Stimulated activated CD4-positive, alpha-beta T cell treated with anti-CD3 and anti-CD28 coated beads, Interleukin-2, amount 100 ng/mL, for 24 hours (primary cell): ENCODE data around the gene COL4A2.

Experiments
- DNase-seq, 2 donors: peaks; one replicate each; pipeline ENCODE4 v3.0.0-alpha.2; 2020

The COL4A2 gene

DNA sequence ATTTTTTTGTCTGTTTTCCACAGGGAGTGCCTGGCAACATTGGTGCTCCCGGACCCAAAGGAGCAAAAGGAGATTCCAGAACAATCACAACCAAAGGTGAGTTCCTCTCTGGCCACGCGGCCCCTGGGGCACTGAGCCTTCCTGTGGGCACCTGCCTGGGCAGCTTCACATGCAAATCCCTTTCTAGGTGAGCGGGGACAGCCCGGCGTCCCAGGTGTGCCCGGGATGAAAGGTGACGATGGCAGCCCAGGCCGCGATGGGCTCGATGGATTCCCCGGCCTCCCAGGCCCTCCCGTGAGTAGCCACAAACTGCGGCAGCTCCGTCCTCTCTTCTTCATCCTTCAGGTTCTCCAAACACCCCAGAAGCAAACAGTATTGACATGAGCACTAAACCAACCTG, 155.0 kb downstream of the COL4A2 start:
- no peak for DNase-seq

GRCh38 chr13:110463156-110463555, 156.1 kb downstream of the COL4A2 start:
- no peak for DNase-seq

GRCh38 chr13:110463871-110464510, 156.9 kb downstream of the COL4A2 start:
- no peak for DNase-seq

DNA sequence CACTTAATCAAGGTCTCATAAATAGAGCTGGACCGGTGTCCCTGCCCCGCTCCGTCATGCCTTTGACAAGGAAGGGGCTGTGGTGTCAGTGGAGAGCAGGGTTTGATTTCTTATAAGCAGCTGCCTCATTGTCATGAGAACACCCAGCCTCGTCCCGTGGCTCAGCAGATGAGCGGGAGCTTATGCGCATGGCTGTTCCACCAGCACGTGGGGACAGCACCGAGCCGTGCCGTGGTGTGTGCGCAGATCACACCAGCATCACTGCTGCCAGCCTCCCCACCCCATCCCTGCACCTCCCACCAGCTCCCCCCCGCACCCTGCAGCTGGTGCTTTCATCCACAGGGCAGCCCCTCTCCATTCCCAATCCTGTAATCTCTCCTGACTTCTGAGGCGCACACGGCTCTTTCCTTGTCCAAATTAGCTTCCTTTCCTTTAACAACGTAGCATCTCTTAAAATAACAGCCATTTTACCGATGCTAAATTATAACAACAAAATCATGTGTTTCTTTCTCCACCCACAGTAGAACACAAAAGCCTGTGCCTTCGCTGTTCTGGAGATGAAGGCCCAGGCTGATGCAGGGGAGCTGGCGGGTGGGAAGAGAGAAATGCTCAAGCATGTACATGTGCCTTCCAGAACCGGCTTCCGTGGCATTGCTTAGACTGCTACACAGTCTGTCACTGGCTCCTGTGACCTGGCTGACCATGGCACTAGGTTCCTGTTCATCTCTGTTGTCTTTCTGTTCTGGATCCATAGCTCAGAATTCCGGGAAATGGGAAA, 157.7 kb downstream of the COL4A2 start:
- no peak for DNase-seq

- DNase-seq, result no peak
Observed at GRCh38 chr13:110465696-110466095, 158.6 kb downstream of the COL4A2 start.

- DNase-seq, result no peak
Observed at GRCh38 chr13:110466266-110466915, 159.3 kb downstream of the COL4A2 start.

DNA sequence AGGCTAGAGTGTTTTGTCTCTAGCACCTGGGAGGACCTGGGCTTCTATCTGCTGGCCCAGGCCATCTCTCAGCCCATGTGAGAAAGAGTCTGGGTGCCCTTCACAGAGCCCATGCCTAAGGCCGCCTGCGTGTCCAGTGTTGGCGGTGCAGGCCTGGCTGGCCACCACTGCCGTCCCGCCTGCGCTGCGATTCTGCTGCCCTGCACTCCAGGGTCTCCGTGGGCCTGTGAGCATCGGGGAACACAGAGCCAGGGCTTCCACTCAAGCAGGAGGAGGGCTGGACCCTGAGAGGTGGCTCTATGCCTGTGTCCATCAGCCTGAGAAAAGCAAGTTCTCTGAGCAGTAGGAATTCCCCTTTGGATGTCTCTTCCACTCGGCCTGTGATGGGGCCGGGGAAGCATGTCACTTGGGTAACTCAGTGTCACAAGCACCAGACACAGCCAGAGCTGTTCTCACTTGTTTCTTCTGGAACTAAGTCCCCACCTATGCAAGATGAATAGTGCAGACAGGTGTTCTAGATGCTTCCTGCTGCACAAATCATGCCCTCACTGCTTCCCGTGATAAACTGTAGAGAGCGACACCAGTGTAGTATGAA, 160.5 kb downstream of the COL4A2 start:
- no peak for DNase-seq

- DNase-seq, result no peak
Observed at GRCh38 chr13:110468986-110469495, 162.0 kb downstream of the COL4A2 start.

DNA sequence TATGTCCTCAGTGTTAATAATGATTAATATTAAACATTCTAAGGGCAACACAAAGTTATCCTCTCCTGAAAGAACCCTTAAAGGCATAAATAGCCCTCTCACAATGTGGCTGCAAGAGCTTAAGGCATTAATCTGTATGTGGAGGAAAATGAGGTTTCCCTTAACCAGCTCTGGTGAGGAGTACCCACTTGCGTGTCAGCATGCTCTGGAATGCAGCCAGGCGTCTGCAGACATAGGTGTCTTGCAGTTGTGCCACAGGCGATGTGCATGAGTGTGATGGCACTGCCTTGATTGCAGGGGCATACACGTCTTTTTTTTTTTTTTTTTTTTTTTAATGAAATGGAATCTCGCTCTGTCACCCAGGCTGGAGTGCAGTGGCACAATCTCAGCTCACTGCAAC, 162.5 kb downstream of the COL4A2 start:
- no peak for DNase-seq

GRCh38 chr13:110470272-110471009, 163.4 kb downstream of the COL4A2 start:
- no peak for DNase-seq

- no peak for DNase-seq
Observed at GRCh38 chr13:110471156-110471832, 164.2 kb downstream of the COL4A2 start.

DNA sequence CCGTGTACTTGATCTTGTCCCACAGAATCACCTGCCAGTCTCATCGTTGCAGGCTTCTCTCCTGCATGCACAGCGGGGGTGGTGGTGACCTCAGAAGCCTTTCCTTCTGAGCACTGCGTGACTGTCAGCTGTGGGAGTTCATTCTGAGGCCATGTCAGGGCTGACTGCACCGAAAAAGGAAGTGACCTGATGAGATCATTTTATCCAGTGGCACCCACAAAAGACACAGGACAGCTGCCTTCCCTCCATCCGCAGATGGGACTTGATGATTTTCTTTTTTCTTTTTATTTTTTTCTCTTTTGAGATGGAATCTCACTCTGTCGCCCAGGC, 164.7 kb downstream of the COL4A2 start:
- peak in 1 of 2 donors; percentile 5 for DNase-seq

- no peak for DNase-seq
Observed at GRCh38 chr13:110472904-110473563, 165.9 kb downstream of the COL4A2 start.

DNA sequence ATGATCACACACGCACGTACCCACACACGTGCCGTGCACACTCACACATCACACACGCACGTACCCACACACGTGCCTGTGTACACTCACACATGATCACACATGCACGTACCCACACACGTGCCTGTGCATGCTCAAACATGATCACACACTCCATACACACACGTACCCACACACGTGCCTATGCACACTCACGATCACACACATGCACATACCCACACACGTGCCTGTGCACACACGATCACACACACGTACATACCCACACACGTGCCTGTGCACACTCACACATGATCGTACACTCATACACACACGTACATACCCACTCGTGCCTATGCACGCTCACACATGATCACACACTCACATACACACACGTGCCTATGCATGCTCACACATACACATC, 167.6 kb downstream of the COL4A2 start:
- no peak for DNase-seq

DNA sequence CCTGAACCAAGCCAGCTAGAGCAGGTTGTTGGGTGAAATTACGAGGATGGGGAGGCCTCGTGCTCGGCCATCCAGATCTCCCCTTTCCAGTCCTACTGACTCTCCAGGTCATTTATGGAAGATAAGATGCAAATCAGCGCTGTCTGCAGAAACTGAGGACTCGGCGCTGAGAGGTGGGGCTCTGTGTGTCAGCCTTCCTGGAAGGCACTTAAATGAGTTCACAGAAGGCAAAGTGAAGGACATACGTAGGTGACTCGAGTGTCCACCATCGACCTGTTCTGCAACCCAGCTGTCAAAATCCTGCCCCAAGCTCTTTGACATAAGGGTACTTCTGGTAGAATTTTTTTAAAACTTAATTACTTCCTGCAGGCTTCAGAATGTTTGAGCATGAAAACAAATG, 168.0 kb downstream of the COL4A2 start:
- no peak for DNase-seq

DNA sequence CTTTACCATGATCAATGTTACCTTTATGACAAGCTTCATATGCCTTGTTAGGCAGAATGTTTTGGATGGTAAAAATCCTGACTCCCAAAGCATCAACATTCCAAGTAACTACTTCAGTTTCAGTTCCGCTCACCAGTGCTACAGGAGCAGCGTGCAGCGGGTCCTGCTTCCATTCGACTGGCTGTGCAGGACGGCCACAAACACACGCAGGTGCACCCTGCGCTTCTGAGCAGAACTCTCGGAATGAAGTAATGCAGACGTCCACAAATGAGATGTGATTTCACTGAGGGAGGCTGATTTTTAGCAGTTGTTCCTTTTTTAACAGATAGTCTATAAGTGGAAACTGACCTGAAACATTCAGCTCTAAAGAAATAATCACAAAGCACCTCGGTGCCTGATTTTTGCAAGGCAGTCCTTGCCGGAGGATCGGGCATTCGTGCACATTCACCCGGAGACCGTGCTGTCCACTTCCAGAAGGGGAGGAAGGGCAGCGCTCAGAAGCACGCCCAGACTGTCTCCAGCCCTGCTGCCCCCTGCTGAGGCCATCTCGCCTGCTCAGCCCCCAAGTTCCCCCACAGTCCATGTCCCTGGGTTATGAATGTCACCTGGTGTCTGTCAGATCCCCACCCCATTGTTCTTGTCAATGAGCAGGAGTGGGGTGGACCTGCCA, 168.6 kb downstream of the COL4A2 start:
- DNase-seq, result no peak

DNA sequence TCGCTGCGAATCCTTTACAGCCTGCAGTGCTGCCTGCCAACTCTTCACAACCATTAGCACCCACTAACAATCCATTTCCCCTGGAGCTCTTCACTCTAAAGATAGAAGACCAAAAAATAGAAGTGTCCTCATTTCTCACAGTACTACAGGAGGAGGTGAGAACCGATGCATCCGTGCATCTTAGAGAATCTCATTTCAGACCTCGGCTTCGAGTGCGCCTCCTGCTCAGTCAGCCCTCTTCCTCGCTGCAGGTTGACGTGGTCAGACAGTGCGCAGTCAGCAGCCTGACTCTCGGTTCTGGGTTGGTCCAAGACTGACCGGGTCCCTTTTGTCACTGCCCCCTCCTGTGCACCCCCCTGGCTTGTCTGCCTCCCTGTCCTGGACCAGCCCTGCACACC, 169.1 kb downstream of the COL4A2 start:
- DNase-seq, result no peak

DNA sequence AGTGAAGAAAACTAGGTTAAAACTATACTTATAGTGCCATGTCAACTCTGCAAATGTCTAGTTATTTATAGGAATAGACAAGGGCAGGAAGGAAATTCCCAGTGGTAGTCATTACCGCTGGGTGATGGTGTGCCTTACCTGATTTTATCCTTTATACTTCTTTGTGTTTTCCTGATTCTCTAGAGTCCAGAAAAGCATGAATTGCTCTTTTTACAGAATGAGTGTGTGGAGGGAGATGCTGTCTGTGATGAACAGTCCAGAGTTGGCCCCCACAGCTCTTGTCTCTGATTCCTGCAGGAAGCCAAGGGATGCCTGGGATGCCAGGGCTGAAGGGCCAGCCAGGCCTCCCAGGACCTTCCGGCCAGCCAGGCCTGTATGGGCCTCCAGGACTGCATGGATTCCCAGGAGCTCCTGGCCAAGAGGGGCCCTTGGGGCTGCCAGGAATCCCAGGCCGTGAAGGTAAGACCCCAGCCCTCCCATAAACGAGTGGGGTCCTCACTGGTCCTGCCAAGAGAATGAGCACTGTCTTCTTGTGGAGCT, 170.7 kb downstream of the COL4A2 start:
- no peak for DNase-seq

DNA sequence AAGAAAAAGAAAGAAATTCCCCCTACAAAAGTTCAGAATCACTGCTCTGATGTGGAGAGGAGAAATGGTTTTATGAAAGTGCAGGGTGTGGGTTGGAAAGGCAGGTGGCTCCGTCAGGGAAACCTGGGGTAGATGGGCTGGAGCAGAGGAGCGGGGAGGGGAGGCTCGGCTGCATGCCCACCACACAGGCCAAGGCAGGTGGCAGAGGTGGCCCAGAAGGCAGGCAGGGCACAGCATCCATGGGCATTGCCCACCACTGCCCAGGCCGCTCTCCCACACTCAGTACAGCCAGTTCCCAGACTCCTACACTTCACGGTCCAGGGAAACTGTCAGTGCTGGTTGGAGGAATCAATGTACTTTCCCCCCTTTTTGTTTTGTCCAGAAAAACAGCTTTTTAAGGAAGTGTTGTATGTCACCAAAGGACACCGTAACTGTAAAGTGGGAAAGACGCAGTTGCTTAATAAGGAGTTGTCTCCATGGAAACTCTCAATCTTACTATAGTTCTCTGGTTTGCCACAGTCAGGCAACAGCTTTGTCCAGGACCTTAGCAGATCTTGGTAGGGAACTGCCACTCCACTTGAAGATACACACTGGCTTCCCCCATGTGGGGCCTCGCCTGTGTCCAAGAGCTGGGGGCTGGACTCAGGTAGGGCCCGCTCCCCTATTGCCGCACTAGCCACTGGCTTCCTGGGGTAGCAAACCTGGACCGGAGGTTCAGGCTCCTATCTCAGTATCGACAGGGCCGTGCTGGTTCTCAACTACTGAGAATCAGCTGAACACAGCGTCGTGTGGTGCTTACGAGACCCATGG, 171.5 kb downstream of the COL4A2 start:
- no peak for DNase-seq

DNA sequence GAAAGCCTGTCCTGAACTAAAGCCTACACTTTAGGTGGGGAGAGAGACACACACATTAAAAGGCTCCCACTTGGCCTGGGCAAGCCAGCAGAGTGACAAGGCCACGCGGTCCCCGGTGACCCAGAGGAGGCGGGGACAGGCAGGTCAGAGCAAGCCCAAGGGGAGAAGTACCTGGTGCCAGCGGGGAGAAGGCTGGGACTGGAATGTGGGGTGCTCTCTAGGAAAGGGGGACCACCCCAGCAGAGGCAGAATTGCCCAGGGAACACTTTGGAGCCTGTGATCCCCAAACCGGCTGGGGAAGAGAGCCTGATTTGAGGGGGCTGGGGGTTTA, 172.1 kb downstream of the COL4A2 start:
- no peak for DNase-seq
